ENCODE data around the gene PIGZ. TPM values are rescaled to one million over a fixed set of nuclear protein-coding genes. Genes with fewer than 3 reads are reported as not detected.

The PIGZ gene
- total and polyA plus RNA-seq, 9 of the 15 experiments (the other 6 are each of a cell fraction or from before 2014, with no cell fraction given) = 0.15 to 1.8 (median 0.76) TPM

DNA sequence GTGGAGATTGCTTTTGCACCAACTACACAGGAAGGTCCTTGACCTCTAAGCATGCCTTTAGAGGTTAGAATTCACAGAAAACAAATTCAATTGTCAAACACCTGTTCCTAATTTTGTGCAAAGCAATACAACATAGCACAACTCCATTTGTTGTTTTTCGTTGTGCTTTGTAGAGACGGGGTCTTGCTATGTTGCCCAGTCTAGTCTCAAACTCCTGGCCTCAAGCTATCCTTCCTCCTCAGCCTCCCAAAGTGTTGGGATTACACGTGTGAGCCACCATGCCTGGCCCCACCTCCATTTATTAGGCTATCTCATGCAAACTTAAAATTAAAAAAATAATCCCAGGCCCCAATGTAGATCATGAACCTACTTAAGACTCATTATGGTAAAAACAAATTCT lies 32.3 kb downstream of the PIGZ start:
- FAIRE-seq (no peak), ATAC-seq (no peak), DNase-seq (ENCODE audit: extremely low read depth in 1 of 4, low spot score in 3 of 4) (no peak)
- no peaks in the 10 kb centered on the region for H4K20me1 ChIP-seq (replicated peaks; ENCODE audit: control insufficient read depth, insufficient read depth, low read length)
- no peak overlapping the region for H3K9ac ChIP-seq (ENCODE audit: insufficient read depth in 1 of 2, low read depth in 2 of 2, low read length in 2 of 2)
- intact Hi-C loops (cut with micrococcal nuclease) = no loop called here
- H2AFZ ChIP-seq (ENCODE audit: low read depth, low read length) = no peak overlapping the region
- H3K36me3 ChIP-seq (ENCODE audit: control insufficient read depth, insufficient read depth, low read length) = peaks cover 91% of the 10 kb centered on the region
- no peaks in the 10 kb centered on the region for H3K9me3 ChIP-seq (replicated peaks; ENCODE audit: control insufficient read depth, insufficient read depth, low read depth, low read length)
- BruUV-seq (replicated peaks) = TSS peak; percentile 33
- TF ChIP-seq ZNF121 (CRISPR knock-in tag; conservative IDR thresholded peaks at IDR 0.05) (peak; percentile 83), RBM25 (IDR thresholded peaks at IDR 0.05; ENCODE audit: low read depth, low read length, severe bottlenecking) (peak; percentile 45), CHD4 (IDR thresholded peaks at IDR 0.05; ENCODE audit: insufficient read depth, insufficient replicate concordance, low read depth, low read length, poor library complexity, severe bottlenecking) (no peak), POLR2AphosphoS5 (IDR thresholded peaks at IDR 0.05; ENCODE audit: control insufficient read depth, insufficient read depth, low read depth, low read length) (0 out of 2 replicates have a peak, but pooled peaks have one; percentile 16)
- WGBS (ENCODE audit: insufficient coverage, low coverage, missing lambda C conversion rate) = 81% methylated on average over 3 of the region's 3 CpGs
- peaks cover 4 to 5% of the 10 kb centered on the region in 2 experiments; a peak in 3 of 5 replicates for H3K4me1 ChIP-seq (replicated peaks in 1 of 2; ENCODE audit: control insufficient read depth in 2 of 2, insufficient read depth in 2 of 2, low read length in 2 of 2)
- POLR2A ChIA-PET = interaction anchor here (1.2 to 1.3 kb wide), 2 partner anchors 11 to 14 kb away, joined by 3 to 4 read pairs; no protein-coding TSS in a partner anchor
- no peaks in the 10 kb centered on the region for H3K27me3 ChIP-seq (ENCODE audit: control insufficient read depth in 2 of 2, insufficient read depth in 2 of 2, low read length in 2 of 2)
- CTCF ChIA-PET (ENCODE audit: low intra/inter-chr PET ratio) = no interaction called here
- in situ Hi-C loops (cut with MboI) = no loop called here
- H3K4me2 ChIP-seq (ENCODE audit: insufficient read depth, low read length) = no peak overlapping the region
- H3K4me3 ChIP-seq = no peak overlapping the region
- H3K79me2 ChIP-seq (ENCODE audit: control insufficient read depth, insufficient read depth, low read length) = peaks cover 39% of the 10 kb centered on the region
- no peaks in the 10 kb centered on the region for H3K9me1 ChIP-seq (ENCODE audit: control insufficient read depth, insufficient read depth, low read length)
- no peak overlapping the region for H3K27ac ChIP-seq (ENCODE audit: extremely low read depth, low read depth, low read length)

DNA sequence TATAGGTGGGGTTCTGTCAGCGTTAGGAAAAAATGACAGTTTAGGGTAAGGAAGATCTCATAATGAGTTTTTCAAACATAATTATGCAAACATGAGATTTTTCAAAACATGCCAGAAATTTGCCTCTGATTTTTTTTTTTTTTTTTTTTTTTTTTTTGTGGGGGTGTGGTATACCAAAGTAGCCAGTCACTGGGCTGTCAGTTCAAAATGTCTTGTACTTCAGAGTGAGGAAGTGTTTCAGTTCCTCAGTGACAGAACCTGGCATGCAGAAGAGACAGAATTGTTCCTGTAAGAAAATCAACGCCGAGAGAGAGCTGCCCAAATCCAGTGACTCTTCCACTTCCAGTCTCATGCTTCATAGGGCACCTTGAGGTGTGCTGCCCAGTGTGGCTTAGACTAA lies 36.0 kb downstream of the PIGZ start:
- Histone ChIP-seq H3K4me2 (ENCODE audit: insufficient read depth, low read length) (no peak overlapping the region), H3K9ac (ENCODE audit: insufficient read depth in 1 of 2, low read depth in 2 of 2, low read length in 2 of 2) (no peak overlapping the region), H3K27ac (ENCODE audit: extremely low read depth, low read depth, low read length) (no peak overlapping the region), H4K20me1 (replicated peaks; ENCODE audit: control insufficient read depth, insufficient read depth, low read length) (no peaks in the 10 kb centered on the region), H3K4me3 (no peak overlapping the region), H3K9me3 (replicated peaks; ENCODE audit: control insufficient read depth, insufficient read depth, low read depth, low read length) (no peaks in the 10 kb centered on the region), H3K9me1 (ENCODE audit: control insufficient read depth, insufficient read depth, low read length) (no peaks in the 10 kb centered on the region), H2AFZ (ENCODE audit: low read depth, low read length) (no peak overlapping the region), H3K36me3 (ENCODE audit: control insufficient read depth, insufficient read depth, low read length) (peaks cover 97% of the 10 kb centered on the region), H3K4me1 (replicated peaks in 1 of 2; ENCODE audit: control insufficient read depth in 2 of 2, insufficient read depth in 2 of 2, low read length in 2 of 2) (no peaks in the 10 kb centered on the region), H3K79me2 (ENCODE audit: control insufficient read depth, insufficient read depth, low read length) (peaks cover 2% of the 10 kb centered on the region; the same call in 1 of the 3 replicates), H3K27me3 (ENCODE audit: control insufficient read depth in 2 of 2, insufficient read depth in 2 of 2, low read length in 2 of 2) (no peaks in the 10 kb centered on the region)
- in situ Hi-C loops (cut with MboI) = no loop called here
- POLR2A ChIA-PET = interaction anchor here (0.7 to 2.7 kb wide), 2 partner anchors 9 to 758 kb away, joined by 4 to 13 read pairs; partner anchors contain the start of gene NCBP2
- intact Hi-C loops (cut with micrococcal nuclease) = no loop called here
- no peak for DNase-seq (ENCODE audit: extremely low read depth in 1 of 4, low spot score in 3 of 4)
- ATAC-seq = no peak
- FAIRE-seq = no peak
- WGBS (ENCODE audit: insufficient coverage, low coverage, missing lambda C conversion rate) = 82% methylated on average over 3 of the region's 3 CpGs
- CTCF ChIA-PET (ENCODE audit: low intra/inter-chr PET ratio) = no interaction called here
- no TSS peak for BruUV-seq (replicated peaks)
- TF ChIP-seq, protein P1, sequence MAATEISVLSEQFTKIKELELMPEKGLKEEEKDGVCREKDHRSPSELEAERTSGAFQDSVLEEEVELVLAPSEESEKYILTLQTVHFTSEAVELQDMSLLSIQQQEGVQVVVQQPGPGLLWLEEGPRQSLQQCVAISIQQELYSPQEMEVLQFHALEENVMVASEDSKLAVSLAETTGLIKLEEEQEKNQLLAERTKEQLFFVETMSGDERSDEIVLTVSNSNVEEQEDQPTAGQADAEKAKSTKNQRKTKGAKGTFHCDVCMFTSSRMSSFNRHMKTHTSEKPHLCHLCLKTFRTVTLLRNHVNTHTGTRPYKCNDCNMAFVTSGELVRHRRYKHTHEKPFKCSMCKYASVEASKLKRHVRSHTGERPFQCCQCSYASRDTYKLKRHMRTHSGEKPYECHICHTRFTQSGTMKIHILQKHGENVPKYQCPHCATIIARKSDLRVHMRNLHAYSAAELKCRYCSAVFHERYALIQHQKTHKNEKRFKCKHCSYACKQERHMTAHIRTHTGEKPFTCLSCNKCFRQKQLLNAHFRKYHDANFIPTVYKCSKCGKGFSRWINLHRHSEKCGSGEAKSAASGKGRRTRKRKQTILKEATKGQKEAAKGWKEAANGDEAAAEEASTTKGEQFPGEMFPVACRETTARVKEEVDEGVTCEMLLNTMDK (IDR thresholded peaks at IDR 0.05; ENCODE audit: borderline replicate concordance, insufficient read depth, low read depth, low read length, poor library complexity, severe bottlenecking) = no peak
- TF ChIP-seq, protein P2, sequence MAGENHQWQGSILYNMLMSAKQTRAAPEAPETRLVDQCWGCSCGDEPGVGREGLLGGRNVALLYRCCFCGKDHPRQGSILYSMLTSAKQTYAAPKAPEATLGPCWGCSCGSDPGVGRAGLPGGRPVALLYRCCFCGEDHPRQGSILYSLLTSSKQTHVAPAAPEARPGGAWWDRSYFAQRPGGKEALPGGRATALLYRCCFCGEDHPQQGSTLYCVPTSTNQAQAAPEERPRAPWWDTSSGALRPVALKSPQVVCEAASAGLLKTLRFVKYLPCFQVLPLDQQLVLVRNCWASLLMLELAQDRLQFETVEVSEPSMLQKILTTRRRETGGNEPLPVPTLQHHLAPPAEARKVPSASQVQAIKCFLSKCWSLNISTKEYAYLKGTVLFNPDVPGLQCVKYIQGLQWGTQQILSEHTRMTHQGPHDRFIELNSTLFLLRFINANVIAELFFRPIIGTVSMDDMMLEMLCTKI (IDR thresholded peaks at IDR 0.05; ENCODE audit: partially characterized antibody) = no peak
- no peak for TF ChIP-seq SAP30 (IDR thresholded peaks at IDR 0.05; ENCODE audit: borderline replicate concordance, insufficient read depth, low read depth, low read length, poor library complexity, severe bottlenecking)
- TF ChIP-seq GTF2A2 (tag; IDR thresholded peaks at IDR 0.05) = no peak
- no peak for TF ChIP-seq ESRRA (IDR thresholded peaks at IDR 0.05; ENCODE audit: borderline replicate concordance, low read depth)
- TF ChIP-seq YY1 (IDR thresholded peaks at IDR 0.05; ENCODE audit: borderline replicate concordance in 1 of 3, control insufficient read depth in 1 of 3, extremely low read depth in 1 of 3, insufficient read depth in 3 of 3, insufficient read length in 1 of 3, insufficient replicate concordance in 2 of 3, low read depth in 1 of 3, low read length in 2 of 3) = no peak
